Muscle layer of duodenum (tissue), 2 donors: ENCODE results near the gene AP5Z1.

Experiments used
- H3K27ac ChIP-seq: one replicate; pipeline ENCODE4 v1.7.0; 2013; ENCODE audit warnings: mild to moderate bottlenecking, low read length
- H3K27me3 ChIP-seq: one replicate; pipeline ENCODE4 v1.7.0; 2013; ENCODE audit warnings: low read depth, mild to moderate bottlenecking, control low read depth, low read length
- H3K36me3 ChIP-seq, 2 donors: one replicate each; pipeline ENCODE4 v1.7.0; 2013; ENCODE audit warnings: low read length in 2 of 2, control low read depth in 1 of 2, mild to moderate bottlenecking in 1 of 2; ENCODE audit not compliant: insufficient read depth in 2 of 2, control insufficient read depth in 1 of 2
- H3K4me1 ChIP-seq, 2 donors: one replicate each; pipeline ENCODE4 v1.7.0; 2013; ENCODE audit warnings: low read length in 2 of 2, mild to moderate bottlenecking in 2 of 2, control low read depth in 1 of 2, moderate library complexity in 1 of 2; ENCODE audit not compliant: insufficient read depth in 2 of 2, control insufficient read depth in 1 of 2
- H3K4me3 ChIP-seq, 2 donors: one replicate each; pipeline ENCODE4 v1.7.0; 2013; ENCODE audit warnings: low read length in 2 of 2, low read depth in 1 of 2, mild to moderate bottlenecking in 1 of 2
- H3K9me3 ChIP-seq, 2 donors: one replicate each; pipeline ENCODE4 v1.7.0; 2013; ENCODE audit warnings: low read length in 2 of 2, control low read depth in 1 of 2, mild to moderate bottlenecking in 1 of 2; ENCODE audit not compliant: control insufficient read depth in 1 of 2
- donor health status: healthy.

The AP5Z1 gene

GRCh38 chr7:4840079-4840501, 64.7 kb downstream of the AP5Z1 start:
- Histone ChIP-seq H3K9me3 (no peaks in the 10 kb centered on the region), H3K36me3 (no peaks in the 10 kb centered on the region), H3K27me3 (no peaks in the 10 kb centered on the region), H3K4me3 (no peak overlapping the region), H3K4me1 (peaks cover 0 to 3% of the 10 kb centered on the region in 2 donors), H3K27ac (no peak overlapping the region)
